ENCODE measurements around the gene TDRKH.

The TDRKH gene

GRCh38 chr1:151805066-151805820 lies 14.9 kb upstream of the TDRKH start, which contains the start of gene LINGO4:
LINGO4 (minus strand) TSS chr1:151805419; CDS start chr1:151802704, 2,715 bp downstream.
- in situ Hi-C loops (cut with MboI; ENCODE audit: low sequenced_read_pairs, unreplicated experiment), result no loop called here
- no peak for DNase-seq (ENCODE audit: low spot score)
- TF ChIP-seq CTCF (IDR thresholded peaks at IDR 0.05; ENCODE audit: borderline replicate concordance, control extremely low read depth, extremely low read depth, insufficient read depth, missing control alignments), result no peak

GRCh38 chr1:151803915-151804314 lies 13.6 kb upstream of the TDRKH start:
- in situ Hi-C loops (cut with MboI; ENCODE audit: low sequenced_read_pairs, unreplicated experiment), result no loop called here
- TF ChIP-seq CTCF (IDR thresholded peaks at IDR 0.05; ENCODE audit: borderline replicate concordance, control extremely low read depth, extremely low read depth, insufficient read depth, missing control alignments), result no peak

GRCh38 chr1:151803164-151803563 lies 12.9 kb upstream of the TDRKH start:
- in situ Hi-C loops (cut with MboI; ENCODE audit: low sequenced_read_pairs, unreplicated experiment), result no loop called here
- no peak for DNase-seq (ENCODE audit: low spot score)
- no peak for TF ChIP-seq CTCF (IDR thresholded peaks at IDR 0.05; ENCODE audit: borderline replicate concordance, control extremely low read depth, extremely low read depth, insufficient read depth, missing control alignments)

More at GRCh38 chr1:151803915-151804314, 13.6 kb upstream of the TDRKH start:
- no peak for DNase-seq (ENCODE audit: low spot score)

- TF ChIP-seq CTCF (IDR thresholded peaks at IDR 0.05; ENCODE audit: borderline replicate concordance, control extremely low read depth, extremely low read depth, insufficient read depth, missing control alignments), result no peak
- in situ Hi-C loops (cut with MboI; ENCODE audit: low sequenced_read_pairs, unreplicated experiment), result no loop called here
- DNase-seq (ENCODE audit: low spot score), result no peak
Observed at GRCh38 chr1:151802372-151802771, 12.1 kb upstream of the TDRKH start.

- TF ChIP-seq CTCF (IDR thresholded peaks at IDR 0.05; ENCODE audit: borderline replicate concordance, control extremely low read depth, extremely low read depth, insufficient read depth, missing control alignments), result no peak
- in situ Hi-C loops (cut with MboI; ENCODE audit: low sequenced_read_pairs, unreplicated experiment), result no loop called here
- DNase-seq (ENCODE audit: low spot score), result peak; percentile 14
Observed at GRCh38 chr1:151801846-151802245, 11.5 kb upstream of the TDRKH start.

GRCh38 chr1:151801310-151801820 lies 11.1 kb upstream of the TDRKH start:
- peak; percentile 17 for DNase-seq (ENCODE audit: low spot score)
- no peak for TF ChIP-seq CTCF (IDR thresholded peaks at IDR 0.05; ENCODE audit: borderline replicate concordance, control extremely low read depth, extremely low read depth, insufficient read depth, missing control alignments)
- in situ Hi-C loops (cut with MboI; ENCODE audit: low sequenced_read_pairs, unreplicated experiment), result no loop called here

All from GM13976 (cell line).